ENCODE results near the gene CSTPP1.
"Not testable (repeated sequence)": the region's sequence is repeated elsewhere in the genome, so short reads cannot be mapped to it uniquely, and the experiment has no call there.

The CSTPP1 gene

GRCh38 chr11:47201015-47201414 is 264.5 kb downstream of the CSTPP1 start:
- no peak for DNase-seq (ENCODE audit: low read depth in 2 of 2, low spot score in 1 of 2)

- DNase-seq (ENCODE audit: low read depth in 2 of 2, low spot score in 1 of 2) = no peak
These were observed 266.0 kb downstream of the CSTPP1 start for GRCh38 chr11:47202576-47202975.

GRCh38 chr11:47204637-47204989 is 268.1 kb downstream of the CSTPP1 start:
- DNase-seq (ENCODE audit: low read depth in 2 of 2, low spot score in 1 of 2) = no peak

GRCh38 chr11:47206577-47206976 is 270.0 kb downstream of the CSTPP1 start:
- DNase-seq (ENCODE audit: low read depth in 2 of 2, low spot score in 1 of 2) = not testable (repeated sequence)

- no peak for DNase-seq (ENCODE audit: low read depth in 2 of 2, low spot score in 1 of 2)
These were observed 270.9 kb downstream of the CSTPP1 start for GRCh38 chr11:47207459-47207858.

- DNase-seq (ENCODE audit: low read depth in 2 of 2, low spot score in 1 of 2) = not testable (repeated sequence)
These were observed 271.5 kb downstream of the CSTPP1 start for GRCh38 chr11:47208008-47208552.

- no peak for DNase-seq (ENCODE audit: low read depth in 2 of 2, low spot score in 1 of 2)
These were observed 272.1 kb downstream of the CSTPP1 start for GRCh38 chr11:47208628-47209027.

Data from stimulated activated CD8-positive, alpha-beta memory T cell treated with anti-CD3 and anti-CD28 coated beads, Interleukin-4, amount 100 ng/mL, for 4 hours (primary cell).